PFSK-1 (cell line): ENCODE results near the gene FEM1B.

Experiments
- FOXP2 ChIP-seq: optimal IDR thresholded peaks from 2 replicates; pipeline ENCODE3; 2011; ENCODE audit warnings: borderline replicate concordance, control low read depth, inconsistent platforms; ENCODE audit not compliant: insufficient read depth; ENCODE audit errors: extremely low read length, extremely low read depth
- POLR2AphosphoS5 ChIP-seq: IDR thresholded peaks from 2 replicates; pipeline ENCODE4 v1.6.1; 2012; ENCODE audit warnings: low read depth, mild to moderate bottlenecking, control low read depth, low read length, moderate library complexity
- REST ChIP-seq, 2 experiments: IDR thresholded peaks; 2 replicates each; pipeline versions ENCODE4 v1.6.1 to v1.8.0; 2011 to 2012; ENCODE audit warnings: low read depth in 2 of 2, low read length in 2 of 2, control low read depth in 1 of 2, inconsistent platforms in 1 of 2, mild to moderate bottlenecking in 1 of 2, moderate library complexity in 1 of 2; ENCODE audit not compliant: insufficient read depth in 1 of 2
- TAF1 ChIP-seq: IDR thresholded peaks from 2 replicates; pipeline ENCODE4 v1.6.1; 2012; ENCODE audit warnings: low read length, control low read depth, borderline replicate concordance; ENCODE audit not compliant: insufficient read depth

GRCh38 chr15:68310804-68311463 lies 33.4 kb downstream of the FEM1B start:
- TF ChIP-seq REST (IDR thresholded peaks at IDR 0.05; ENCODE audit: insufficient read depth in 1 of 2, low read depth in 2 of 2, low read length in 2 of 2) (no peak), POLR2AphosphoS5 (no peak), TAF1 (no peak), FOXP2 (no peak)
